ENCODE data around the gene PCID2.
"Not testable (repeated sequence)": the region's sequence is repeated elsewhere in the genome, so short reads cannot be mapped to it uniquely, and the experiment has no call there.

The PCID2 gene

DNA sequence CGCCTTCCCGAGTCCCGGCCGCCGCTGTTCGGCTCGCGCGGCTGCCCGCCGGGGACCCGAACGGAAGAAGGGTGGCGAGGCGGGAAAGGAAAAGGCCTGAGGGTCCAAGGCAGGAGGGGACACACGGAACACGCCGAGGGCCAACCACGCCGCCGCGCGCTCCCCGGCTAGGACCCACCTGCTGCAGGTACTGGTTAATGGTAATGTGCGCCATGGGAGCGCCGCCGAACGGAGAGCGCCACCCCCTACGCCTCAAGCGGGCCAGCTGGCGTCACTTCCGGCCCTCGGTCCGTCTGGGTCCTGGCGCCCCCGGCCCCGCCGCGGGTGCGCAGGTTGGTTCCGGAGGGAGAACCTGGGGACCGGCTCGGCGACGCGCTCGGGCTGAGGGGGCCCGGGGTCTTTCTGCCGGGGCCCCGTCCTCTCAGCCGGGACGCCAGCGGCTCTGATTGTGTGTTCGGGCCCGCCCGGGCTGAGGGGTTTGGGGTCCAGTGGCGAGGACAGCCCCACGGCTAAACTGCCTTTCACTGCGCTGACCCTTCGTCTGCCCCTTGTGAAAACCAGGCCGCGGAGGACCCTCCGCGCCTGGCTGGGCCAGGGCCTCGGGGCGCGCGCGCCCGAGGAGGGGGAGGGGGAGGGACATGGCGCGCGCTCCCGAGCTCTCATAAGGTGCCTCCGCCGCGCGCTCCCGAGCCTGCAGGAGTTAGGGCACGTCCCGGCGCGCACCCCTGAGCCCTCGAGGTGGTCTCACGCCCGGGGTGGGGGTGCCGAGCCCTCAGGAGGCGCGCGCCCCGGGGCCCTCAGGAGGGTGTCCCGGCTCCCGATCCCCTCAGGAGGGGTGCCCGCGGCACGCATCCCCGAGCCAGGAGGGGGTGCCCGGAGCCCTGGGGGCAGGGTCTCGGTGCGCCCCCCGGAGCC is at the start of gene PCID2:
PCID2 (minus strand) TSS at position 249 of the 915 bp plus-strand sequence; CDS start at position 214, 35 bp downstream.
- DNase-seq (ENCODE audit: insufficient read length, low spot score) (peak; percentile 90), FAIRE-seq (peak; percentile 71)

DNA sequence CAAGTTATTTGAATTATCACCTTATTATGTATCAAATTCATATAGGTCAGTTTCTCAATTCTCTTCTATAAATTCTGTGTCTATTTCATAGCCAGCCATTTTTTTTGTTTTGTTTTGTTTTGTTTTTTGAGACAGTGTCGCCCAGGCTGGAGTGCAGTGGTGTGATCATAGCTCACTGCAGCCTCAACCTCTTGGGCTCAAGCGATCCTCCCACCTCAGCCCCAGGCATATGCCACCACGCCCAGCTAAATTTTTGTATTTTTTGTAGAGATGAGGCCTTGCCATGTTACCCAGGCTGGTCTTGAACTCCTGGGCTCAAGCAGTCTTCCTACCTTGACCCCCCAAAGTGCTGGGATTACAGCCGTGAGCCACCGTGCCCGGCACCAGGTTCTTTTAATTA is 49.4 kb upstream of the PCID2 start:
- DNase-seq (ENCODE audit: insufficient read length, low spot score); FAIRE-seq: not testable (repeated sequence)

DNA sequence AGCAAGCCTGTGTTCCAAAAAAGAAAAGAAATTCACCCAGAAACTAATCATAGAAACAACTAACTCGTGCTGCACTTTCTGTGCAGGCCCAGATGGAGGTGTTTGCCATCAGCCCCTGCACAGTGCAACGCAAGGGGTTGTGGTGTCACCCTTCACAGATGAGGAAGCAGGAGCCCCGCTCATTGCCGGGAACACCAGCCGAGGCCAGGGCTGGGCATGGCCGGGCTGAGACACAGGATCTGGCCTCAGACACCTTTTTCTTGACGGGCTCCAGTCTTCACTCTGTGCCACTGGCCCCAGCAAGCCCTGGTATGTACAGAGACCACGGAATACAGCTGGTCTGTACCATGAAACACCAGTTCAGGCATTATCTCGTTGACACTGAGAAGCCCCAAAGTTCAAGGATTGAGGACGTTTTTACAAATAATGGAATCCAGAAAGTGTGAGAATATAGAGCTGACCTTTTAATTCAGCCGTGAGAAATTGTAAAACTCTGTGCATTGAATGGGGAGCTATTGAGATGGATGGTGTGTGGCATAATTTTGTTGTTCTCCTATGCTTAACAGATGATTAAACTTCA is 44.1 kb upstream of the PCID2 start:
- no peak for FAIRE-seq
- no peak for DNase-seq (ENCODE audit: insufficient read length, low spot score)

GRCh38 chr13:113245849-113246796 is 37.7 kb upstream of the PCID2 start:
- no peak for DNase-seq (ENCODE audit: insufficient read length, low spot score)

DNA sequence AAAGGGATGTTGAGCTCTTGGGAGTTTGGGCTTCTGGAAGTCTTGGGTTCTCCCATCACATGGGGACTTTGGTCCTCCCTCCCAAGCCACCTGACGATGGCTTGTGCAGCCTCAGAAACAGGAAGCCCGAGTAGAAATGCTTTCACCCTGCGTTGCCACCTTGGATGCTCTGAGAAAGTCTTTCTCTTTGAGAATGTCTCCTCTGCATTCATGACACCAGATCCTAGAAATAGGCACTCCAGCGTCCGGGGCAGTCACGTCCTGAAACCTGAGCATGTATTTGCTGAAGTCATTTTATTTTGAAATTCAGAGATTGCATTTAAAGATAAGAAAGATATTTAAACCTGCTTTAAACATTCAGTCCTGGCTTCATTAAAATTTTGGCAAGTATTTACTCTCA is 35.4 kb upstream of the PCID2 start:
- FAIRE-seq (no peak), DNase-seq (ENCODE audit: insufficient read length, low spot score) (no peak)

More at GRCh38 chr13:113245849-113246796, 37.7 kb upstream of the PCID2 start:
- FAIRE-seq, result no peak

- not testable (repeated sequence) for FAIRE-seq; DNase-seq (ENCODE audit: insufficient read length, low spot score)
Observed at GRCh38 chr13:113241623-113242022, 33.2 kb upstream of the PCID2 start.

- DNase-seq (ENCODE audit: insufficient read length, low spot score) (no peak), FAIRE-seq (no peak)
Observed at GRCh38 chr13:113239986-113240385, 31.5 kb upstream of the PCID2 start.

GRCh38 chr13:113239357-113239756 is 30.9 kb upstream of the PCID2 start:
- FAIRE-seq, result no peak
- no peak for DNase-seq (ENCODE audit: insufficient read length, low spot score)

DNA sequence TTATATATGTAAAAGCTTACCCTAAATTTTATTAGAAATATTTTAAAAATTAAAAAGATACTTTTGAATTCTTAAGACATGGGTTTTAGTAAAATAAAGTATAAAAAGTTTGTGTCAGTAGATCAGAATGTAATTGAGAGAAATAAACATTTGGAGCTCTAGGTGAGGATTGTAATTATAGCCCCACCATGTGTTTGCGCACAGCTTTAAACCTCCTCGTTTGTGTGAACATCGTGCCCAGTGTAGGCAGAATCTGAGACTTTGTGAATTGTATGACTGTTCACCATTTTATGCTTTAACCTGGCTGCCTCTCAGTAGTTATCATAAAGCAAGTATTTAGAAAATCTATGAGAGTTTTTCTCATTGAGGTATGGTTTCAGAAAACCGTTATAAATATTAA is 30.1 kb upstream of the PCID2 start:
- FAIRE-seq (no peak), DNase-seq (ENCODE audit: insufficient read length, low spot score) (no peak)

GRCh38 chr13:113233101-113233500 is 24.6 kb upstream of the PCID2 start:
- DNase-seq (ENCODE audit: insufficient read length, low spot score) (no peak), FAIRE-seq (no peak)

DNA sequence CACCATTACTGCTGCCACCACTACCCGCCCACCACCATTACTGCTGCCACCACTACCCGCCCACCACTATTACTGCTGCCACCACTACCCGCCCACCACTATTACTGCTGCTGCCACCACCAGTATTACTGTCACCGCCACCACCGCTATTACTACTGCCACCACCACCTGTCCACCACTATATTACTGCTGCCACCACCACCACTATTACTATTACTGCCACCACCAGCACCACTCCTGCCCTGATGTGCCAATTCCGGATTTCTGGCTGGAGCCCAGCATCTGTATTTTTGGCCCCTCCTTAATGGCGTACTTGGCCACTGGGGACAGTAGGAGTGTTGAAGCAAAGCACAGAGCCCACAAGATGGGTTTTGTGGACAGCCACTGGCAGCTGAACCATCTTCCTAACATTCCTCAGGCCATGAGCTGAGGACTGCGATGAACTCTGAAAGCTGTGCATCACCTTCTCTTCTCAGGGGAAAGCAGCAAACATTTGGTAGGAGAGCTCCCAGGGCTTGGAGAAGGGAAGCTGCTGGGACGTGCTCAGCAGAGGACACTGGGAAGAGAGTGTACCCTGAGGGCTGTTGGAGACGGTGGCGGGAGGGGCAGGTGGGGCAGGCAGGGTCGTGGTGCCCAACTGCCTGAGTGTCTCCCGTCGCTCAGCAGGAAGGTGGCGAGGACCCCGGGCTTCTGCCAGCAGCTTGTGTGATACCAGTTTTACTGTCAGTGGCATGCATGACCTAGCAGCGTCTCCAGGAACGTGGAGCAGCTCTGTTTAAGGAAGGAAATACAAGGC is 23.9 kb upstream of the PCID2 start:
- DNase-seq (ENCODE audit: insufficient read length, low spot score) (no peak), FAIRE-seq (no peak)

- DNase-seq (ENCODE audit: insufficient read length, low spot score) (no peak), FAIRE-seq (no peak)
Observed at GRCh38 chr13:113231306-113232207, 23.1 kb upstream of the PCID2 start.

DNA sequence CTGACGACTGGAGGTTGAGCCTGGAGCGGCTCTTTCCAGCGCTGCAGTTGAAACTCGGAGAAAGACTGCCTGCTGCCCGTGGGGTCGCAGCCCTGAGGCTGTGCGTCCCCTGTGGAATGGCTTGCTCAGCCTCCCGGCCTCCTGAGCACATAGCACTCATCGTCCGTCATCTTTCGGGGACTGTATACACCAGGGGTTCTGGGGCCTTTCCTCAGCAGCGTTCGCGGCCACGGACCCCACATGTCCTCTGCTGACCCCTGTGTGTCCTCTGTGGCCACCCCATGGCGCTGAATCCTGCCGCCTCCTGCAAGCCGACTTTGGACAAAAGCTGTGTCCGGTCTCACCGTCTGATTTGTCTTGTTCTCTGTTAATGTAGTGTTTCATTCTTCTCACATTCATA is 21.3 kb upstream of the PCID2 start:
- FAIRE-seq (no peak), DNase-seq (ENCODE audit: insufficient read length, low spot score) (no peak)

- FAIRE-seq (no peak), DNase-seq (ENCODE audit: insufficient read length, low spot score) (no peak)
Observed at GRCh38 chr13:113229161-113229560, 20.7 kb upstream of the PCID2 start.

DNA sequence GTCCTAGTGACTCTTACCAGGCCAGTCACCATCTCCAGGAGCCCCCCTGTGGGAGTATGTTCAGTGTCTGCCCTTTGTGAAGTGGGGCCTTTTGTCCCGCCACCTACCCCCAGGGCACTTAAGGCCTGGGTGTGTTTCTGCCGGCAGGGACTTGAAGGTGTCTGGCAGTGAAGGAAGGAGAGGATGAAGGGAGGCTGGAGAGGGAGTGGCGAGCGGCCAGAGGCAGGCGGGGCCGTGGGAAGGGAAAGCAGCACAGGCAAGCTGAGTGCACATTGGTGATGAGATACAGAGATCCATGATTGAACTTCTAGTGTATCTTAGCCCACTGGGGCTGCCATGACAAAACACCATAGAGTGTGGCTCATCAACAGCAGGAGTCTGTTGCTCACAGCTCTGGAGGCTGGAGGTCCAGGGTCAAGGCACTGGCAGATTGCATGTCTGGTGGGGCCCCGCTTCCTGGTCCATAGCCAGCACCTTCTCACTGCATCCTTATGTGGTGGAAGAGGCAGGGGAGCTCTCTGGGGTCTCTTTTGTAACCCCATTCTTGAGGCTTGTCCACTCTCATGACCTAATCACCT is 18.5 kb upstream of the PCID2 start:
- FAIRE-seq (no peak), DNase-seq (ENCODE audit: insufficient read length, low spot score) (no peak)

- FAIRE-seq (no peak), DNase-seq (ENCODE audit: insufficient read length, low spot score) (no peak)
Observed at GRCh38 chr13:113225515-113225914, 17.0 kb upstream of the PCID2 start.

- FAIRE-seq, result no peak
Observed at GRCh38 chr13:113224486-113224885, 16.0 kb upstream of the PCID2 start.

GRCh38 chr13:113223070-113223469 is 14.6 kb upstream of the PCID2 start:
- FAIRE-seq (no peak), DNase-seq (ENCODE audit: insufficient read length, low spot score) (no peak)

More at GRCh38 chr13:113224486-113224885, 16.0 kb upstream of the PCID2 start:
- DNase-seq (ENCODE audit: insufficient read length, low spot score), result no peak

DNA sequence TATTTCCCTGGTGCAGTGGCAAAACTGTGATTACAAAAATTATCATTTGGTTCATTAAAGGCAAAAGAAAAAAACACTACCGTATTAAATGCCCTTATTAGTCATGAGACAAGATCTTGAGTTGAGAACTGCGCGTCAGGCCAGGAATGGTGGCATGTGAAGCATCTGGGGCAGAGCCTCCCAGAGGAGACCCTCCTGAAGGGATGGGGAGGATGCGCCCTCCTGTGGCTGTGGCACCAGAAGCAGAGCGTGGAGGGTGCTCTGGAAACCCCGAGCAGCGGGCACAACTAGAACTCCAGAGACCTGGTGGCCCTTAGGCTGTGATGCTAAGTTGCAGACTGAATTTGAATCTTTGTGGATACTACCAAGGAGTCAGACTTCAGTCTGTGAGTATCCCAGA is 12.4 kb upstream of the PCID2 start:
- FAIRE-seq, result no peak
- DNase-seq (ENCODE audit: insufficient read length, low spot score), result no peak

Data from GM19239 (cell line).